CD8-positive, alpha-beta memory T cell (primary cell): ENCODE results near the gene EGLN1. TPM values are rescaled to one million over a fixed set of nuclear protein-coding genes. Genes with fewer than 3 reads are reported as not detected.
A peak's percentile ranks its signal among the peaks of the same experiment; 100 is the strongest.

Experiments
- CTCF ChIA-PET: fragments of 350-600 bp; sonication (Branson Sonifier 250); formaldehyde crosslinking; loops from one replicate; lab custom pipeline; 2021; ENCODE audit warnings: antibody characterized with exemption; lab: Charles Lee
- POLR2A ChIA-PET: fragments of 350-600 bp; sonication (Branson Sonifier 250); formaldehyde crosslinking; loops from one replicate; lab custom pipeline; 2021; ENCODE audit warnings: antibody characterized with exemption; lab: Charles Lee
- DNase-seq, 5 donors: peaks; one replicate each; pipeline versions ENCODE4 v3.0.0 to v3.0.0-alpha.2; 2020 to 2022; ENCODE audit warnings: mixed read lengths in 1 of 5
- H3K27ac ChIP-seq: one replicate; pipeline ENCODE4 v1.7.0; 2013; ENCODE audit warnings: low read depth, mild to moderate bottlenecking, low read length, moderate library complexity
- H3K27me3 ChIP-seq: 2 replicates; pipeline ENCODE4 v1.7.0; 2013; ENCODE audit warnings: low read length, mild to moderate bottlenecking; ENCODE audit not compliant: insufficient read depth, poor library complexity, severe bottlenecking
- H3K36me3 ChIP-seq: 2 replicates; pipeline ENCODE4 v1.7.0; 2013; ENCODE audit warnings: mild to moderate bottlenecking, low read length, moderate library complexity; ENCODE audit not compliant: insufficient read depth
- H3K4me1 ChIP-seq: 2 replicates; pipeline ENCODE4 v1.7.0; 2013; ENCODE audit warnings: mild to moderate bottlenecking, low read length, moderate library complexity; ENCODE audit not compliant: insufficient read depth
- H3K4me3 ChIP-seq: 2 replicates; pipeline ENCODE4 v1.7.0; 2013; ENCODE audit warnings: mild to moderate bottlenecking, low read length
- H3K9me3 ChIP-seq: 2 replicates; pipeline ENCODE4 v1.7.0; 2013; ENCODE audit warnings: mild to moderate bottlenecking, low read length
- H3K27ac Mint-ChIP-seq, 8 donors: one replicate each; pipeline ENCODE4 v1.8.0; 2020 to 2021; ENCODE audit warnings: mixed read lengths in 8 of 8, mild to moderate bottlenecking in 6 of 8, inconsistent platforms in 3 of 8, moderate library complexity in 3 of 8
- H3K27me3 Mint-ChIP-seq, 2 donors: one replicate each; pipeline ENCODE4 v1.8.0; 2020 to 2021; ENCODE audit warnings: mixed read lengths in 2 of 2, mild to moderate bottlenecking in 1 of 2, moderate library complexity in 1 of 2
- H3K36me3 Mint-ChIP-seq, 3 donors: one replicate each; pipeline ENCODE4 v1.8.0; 2020 to 2021; ENCODE audit warnings: mixed read lengths in 3 of 3, inconsistent platforms in 1 of 3, mild to moderate bottlenecking in 1 of 3
- H3K4me1 Mint-ChIP-seq, 3 donors: one replicate each; pipeline ENCODE4 v1.8.0; 2020 to 2021; ENCODE audit warnings: mixed read lengths in 3 of 3, inconsistent platforms in 1 of 3, mild to moderate bottlenecking in 1 of 3
- H3K4me3 Mint-ChIP-seq, 7 donors: one replicate each; pipeline ENCODE4 v1.8.0; 2020 to 2021; ENCODE audit warnings: mixed read lengths in 7 of 7, mild to moderate bottlenecking in 6 of 7, moderate library complexity in 4 of 7, inconsistent platforms in 2 of 7
- H3K9me3 Mint-ChIP-seq, 5 donors: one replicate each; pipeline ENCODE4 v1.8.0; 2020 to 2022; ENCODE audit warnings: mixed read lengths in 5 of 5, mild to moderate bottlenecking in 3 of 5, moderate library complexity in 2 of 5, inconsistent platforms in 1 of 5
- polyA plus RNA-seq: library from polyadenylated mRNA; unstranded; fragments of 300-500 nt; fragmentation: Illumina TruSeq; gene quantifications from one replicate; pipeline ENCODE4 v1.2.3, GENCODE V29; 2021
- total RNA-seq, 2 experiments: library from RNA; stranded (reverse); gene quantifications; one replicate each; pipeline ENCODE4 v1.2.3, GENCODE V29; 2021

Gene EGLN1
- total and polyA plus RNA-seq, 3 experiments from 2014 or later, result 21.0 to 30.9 (median 24.2) TPM

- no peaks in the 10 kb centered on the region for H3K27me3 Mint-ChIP-seq
- no peak overlapping the region for H3K4me3 Mint-ChIP-seq
- H3K9me3 ChIP-seq, result no peaks in the 10 kb centered on the region
- H3K4me1 Mint-ChIP-seq, result peaks cover 61 to 80% (median 73%) of the 10 kb centered on the region in 3 donors
- no peak overlapping the region for H3K4me3 ChIP-seq
- H3K36me3 ChIP-seq, result no peaks in the 10 kb centered on the region
- H3K27ac Mint-ChIP-seq, result peak overlapping the region in 2 of 8 donors; percentile 7 to 42
- H3K4me1 ChIP-seq, result peaks cover 9% of the 10 kb centered on the region
- H3K36me3 Mint-ChIP-seq, result peaks cover 0 to 9% (median 2%) of the 10 kb centered on the region in 3 donors
- DNase-seq, result no peak
- H3K27me3 ChIP-seq, result no peaks in the 10 kb centered on the region
- H3K27ac ChIP-seq, result no peak overlapping the region
- no peaks in the 10 kb centered on the region for H3K9me3 Mint-ChIP-seq
- ChIA-PET POLR2A (no interaction called here), CTCF (interaction anchor here (1.5 kb wide), 1 partner anchor 28 kb away, joined by 3 read pairs; the partner anchor contains the start of gene EGLN1)
These were observed 28.4 kb downstream of the EGLN1 start for GRCh38 chr1:231393668-231394067.

GRCh38 chr1:231392389-231393131 is 29.5 kb downstream of the EGLN1 start:
- no peaks in the 10 kb centered on the region for H3K36me3 ChIP-seq
- H3K9me3 ChIP-seq, result no peaks in the 10 kb centered on the region
- ChIA-PET CTCF (interaction anchor here (1.5 kb wide), 1 partner anchor 29 kb away, joined by 3 read pairs; the partner anchor contains the start of gene EGLN1), POLR2A (no interaction called here)
- H3K4me1 ChIP-seq, result no peaks in the 10 kb centered on the region
- Mint-ChIP-seq H3K27ac (no peak overlapping the region), H3K9me3 (no peaks in the 10 kb centered on the region), H3K4me1 (peaks cover 60 to 79% (median 72%) of the 10 kb centered on the region in 3 donors), H3K36me3 (peaks cover 0 to 9% (median 2%) of the 10 kb centered on the region in 3 donors), H3K4me3 (no peak overlapping the region), H3K27me3 (no peaks in the 10 kb centered on the region)
- no peaks in the 10 kb centered on the region for H3K27me3 ChIP-seq
- no peak for DNase-seq
- H3K4me3 ChIP-seq, result no peak overlapping the region
- no peak overlapping the region for H3K27ac ChIP-seq

- Histone ChIP-seq H3K36me3 (no peaks in the 10 kb centered on the region), H3K4me1 (no peaks in the 10 kb centered on the region), H3K27me3 (no peaks in the 10 kb centered on the region), H3K9me3 (no peaks in the 10 kb centered on the region), H3K27ac (no peak overlapping the region), H3K4me3 (no peak overlapping the region)
- Mint-ChIP-seq H3K27ac (peak overlapping the region in 2 of 8 donors; percentile 24 to 26), H3K36me3 (peaks cover 0 to 9% (median 0%) of the 10 kb centered on the region in 3 donors), H3K4me1 (peaks cover 48 to 71% (median 59%) of the 10 kb centered on the region in 3 donors), H3K4me3 (no peak overlapping the region), H3K27me3 (no peaks in the 10 kb centered on the region), H3K9me3 (no peaks in the 10 kb centered on the region)
- POLR2A ChIA-PET, result no interaction called here
- DNase-seq, result no peak
- CTCF ChIA-PET, result no interaction called here
These were observed 32.0 kb downstream of the EGLN1 start for GRCh38 chr1:231390071-231390470.

- no peaks in the 10 kb centered on the region for H3K27me3 Mint-ChIP-seq
- H3K36me3 Mint-ChIP-seq, result peaks cover 0 to 7% (median 0%) of the 10 kb centered on the region in 3 donors
- Histone ChIP-seq H3K36me3 (no peaks in the 10 kb centered on the region), H3K27me3 (no peaks in the 10 kb centered on the region), H3K4me3 (no peak overlapping the region), H3K4me1 (no peaks in the 10 kb centered on the region), H3K9me3 (no peaks in the 10 kb centered on the region), H3K27ac (no peak overlapping the region)
- H3K4me1 Mint-ChIP-seq, result peaks cover 35 to 53% (median 42%) of the 10 kb centered on the region in 3 donors
- H3K9me3 Mint-ChIP-seq, result no peaks in the 10 kb centered on the region
- H3K4me3 Mint-ChIP-seq, result peak overlapping the region in 1 of 7 donors; percentile 57
- peak overlapping the region in 3 of 8 donors; percentile 1 to 52 (median 9) for H3K27ac Mint-ChIP-seq
- DNase-seq, result no peak
- ChIA-PET CTCF (interaction anchor here (1.0 kb wide), 1 partner anchor 9 kb away, joined by 3 read pairs; no protein-coding TSS in a partner anchor), POLR2A (no interaction called here)
These were observed 34.1 kb downstream of the EGLN1 start for GRCh38 chr1:231387770-231388669.

GRCh38 chr1:231386466-231386865 is 35.6 kb downstream of the EGLN1 start:
- Histone ChIP-seq H3K27ac (no peak overlapping the region), H3K36me3 (no peaks in the 10 kb centered on the region), H3K27me3 (no peaks in the 10 kb centered on the region), H3K4me1 (no peaks in the 10 kb centered on the region), H3K4me3 (no peak overlapping the region), H3K9me3 (no peaks in the 10 kb centered on the region)
- Mint-ChIP-seq H3K4me3 (no peak overlapping the region), H3K27ac (peak overlapping the region in 1 of 8 donors; percentile 64), H3K4me1 (peaks cover 34 to 57% (median 43%) of the 10 kb centered on the region in 3 donors), H3K27me3 (no peaks in the 10 kb centered on the region), H3K36me3 (peaks cover 0 to 4% (median 0%) of the 10 kb centered on the region in 3 donors), H3K9me3 (no peaks in the 10 kb centered on the region)
- POLR2A ChIA-PET, result no interaction called here
- CTCF ChIA-PET, result interaction anchor here (1.5 to 1.6 kb wide), 2 partner anchors 9 to 30 kb away, joined by 3 to 4 read pairs; no protein-coding TSS in a partner anchor
- no peak for DNase-seq

GRCh38 chr1:231385416-231385748 is 36.7 kb downstream of the EGLN1 start:
- H3K4me3 ChIP-seq, result no peak overlapping the region
- no peaks in the 10 kb centered on the region for H3K27me3 ChIP-seq
- Mint-ChIP-seq H3K4me3 (no peak overlapping the region), H3K36me3 (peaks cover 0 to 4% (median 0%) of the 10 kb centered on the region in 3 donors), H3K27ac (no peak overlapping the region), H3K4me1 (peaks cover 38 to 53% (median 41%) of the 10 kb centered on the region in 3 donors), H3K9me3 (no peaks in the 10 kb centered on the region), H3K27me3 (no peaks in the 10 kb centered on the region)
- H3K9me3 ChIP-seq, result no peaks in the 10 kb centered on the region
- no peaks in the 10 kb centered on the region for H3K36me3 ChIP-seq
- H3K4me1 ChIP-seq, result no peaks in the 10 kb centered on the region
- no peak overlapping the region for H3K27ac ChIP-seq
- ChIA-PET CTCF (interaction anchor here (1.5 to 1.6 kb wide), 2 partner anchors 10 to 28 kb away, joined by 3 to 4 read pairs; no protein-coding TSS in a partner anchor), POLR2A (no interaction called here)
- no peak for DNase-seq

- ChIA-PET POLR2A (no interaction called here), CTCF (interaction anchor here (1.5 kb wide), 1 partner anchor 28 kb away, joined by 3 read pairs; no protein-coding TSS in a partner anchor)
- H3K27ac Mint-ChIP-seq, result no peak overlapping the region
- Histone ChIP-seq H3K27ac (no peak overlapping the region), H3K27me3 (no peaks in the 10 kb centered on the region), H3K4me1 (no peaks in the 10 kb centered on the region), H3K36me3 (no peaks in the 10 kb centered on the region), H3K4me3 (no peak overlapping the region), H3K9me3 (no peaks in the 10 kb centered on the region)
- peaks cover 0 to 2% (median 0%) of the 10 kb centered on the region in 3 donors for H3K36me3 Mint-ChIP-seq
- no peak overlapping the region for H3K4me3 Mint-ChIP-seq
- DNase-seq, result no peak
- peaks cover 35 to 49% (median 37%) of the 10 kb centered on the region in 3 donors for H3K4me1 Mint-ChIP-seq
- no peaks in the 10 kb centered on the region for H3K27me3 Mint-ChIP-seq
- H3K9me3 Mint-ChIP-seq, result no peaks in the 10 kb centered on the region
These were observed 37.2 kb downstream of the EGLN1 start for GRCh38 chr1:231384696-231385415.
